Fibroblast of pulmonary artery (primary cell): ENCODE measurements around the gene GRB10.

ENCODE experiments used
- DNase-seq: peaks from one replicate; pipeline ENCODE4 v3.0.0-alpha.2; 2010; ENCODE audit warnings: low read depth
- H3K4me3 ChIP-seq: replicated peaks from 2 replicates; pipeline ENCODE4 v1.5.1; 2011; ENCODE audit warnings: low read depth, mild to moderate bottlenecking, control low read depth, low read length, moderate library complexity
- TF ChIP-seq, protein P1 (sequence below): IDR thresholded peaks from 2 replicates; pipeline ENCODE4 v1.5.1; 2011; ENCODE audit warnings: mild to moderate bottlenecking, control low read depth, low read length, inconsistent platforms; ENCODE audit errors: missing control alignments

GRB10 gene

DNA sequence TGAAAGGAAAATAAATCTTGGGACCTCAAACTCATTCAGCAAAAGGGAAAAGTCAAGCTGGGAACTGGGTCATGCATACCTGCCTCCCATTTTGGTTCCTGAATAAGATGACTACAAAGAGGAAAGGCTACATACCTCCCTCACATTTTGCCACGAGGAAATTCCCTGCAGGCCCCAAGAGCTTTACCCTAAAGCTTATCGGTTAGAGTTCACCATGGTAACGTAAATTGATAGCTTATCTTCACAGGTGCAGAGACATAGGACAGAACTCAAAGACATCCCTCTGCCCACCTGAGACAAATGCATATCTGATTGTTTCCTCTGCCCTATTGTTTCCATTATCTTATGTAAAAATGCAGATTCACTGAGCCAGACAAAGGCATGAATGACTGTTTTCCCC lies 31.5 kb upstream of the GRB10 start:
- no peak overlapping the region for H3K4me3 ChIP-seq
- TF ChIP-seq, protein P1, sequence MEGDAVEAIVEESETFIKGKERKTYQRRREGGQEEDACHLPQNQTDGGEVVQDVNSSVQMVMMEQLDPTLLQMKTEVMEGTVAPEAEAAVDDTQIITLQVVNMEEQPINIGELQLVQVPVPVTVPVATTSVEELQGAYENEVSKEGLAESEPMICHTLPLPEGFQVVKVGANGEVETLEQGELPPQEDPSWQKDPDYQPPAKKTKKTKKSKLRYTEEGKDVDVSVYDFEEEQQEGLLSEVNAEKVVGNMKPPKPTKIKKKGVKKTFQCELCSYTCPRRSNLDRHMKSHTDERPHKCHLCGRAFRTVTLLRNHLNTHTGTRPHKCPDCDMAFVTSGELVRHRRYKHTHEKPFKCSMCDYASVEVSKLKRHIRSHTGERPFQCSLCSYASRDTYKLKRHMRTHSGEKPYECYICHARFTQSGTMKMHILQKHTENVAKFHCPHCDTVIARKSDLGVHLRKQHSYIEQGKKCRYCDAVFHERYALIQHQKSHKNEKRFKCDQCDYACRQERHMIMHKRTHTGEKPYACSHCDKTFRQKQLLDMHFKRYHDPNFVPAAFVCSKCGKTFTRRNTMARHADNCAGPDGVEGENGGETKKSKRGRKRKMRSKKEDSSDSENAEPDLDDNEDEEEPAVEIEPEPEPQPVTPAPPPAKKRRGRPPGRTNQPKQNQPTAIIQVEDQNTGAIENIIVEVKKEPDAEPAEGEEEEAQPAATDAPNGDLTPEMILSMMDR, result no peak
- DNase-seq, result no peak

DNA sequence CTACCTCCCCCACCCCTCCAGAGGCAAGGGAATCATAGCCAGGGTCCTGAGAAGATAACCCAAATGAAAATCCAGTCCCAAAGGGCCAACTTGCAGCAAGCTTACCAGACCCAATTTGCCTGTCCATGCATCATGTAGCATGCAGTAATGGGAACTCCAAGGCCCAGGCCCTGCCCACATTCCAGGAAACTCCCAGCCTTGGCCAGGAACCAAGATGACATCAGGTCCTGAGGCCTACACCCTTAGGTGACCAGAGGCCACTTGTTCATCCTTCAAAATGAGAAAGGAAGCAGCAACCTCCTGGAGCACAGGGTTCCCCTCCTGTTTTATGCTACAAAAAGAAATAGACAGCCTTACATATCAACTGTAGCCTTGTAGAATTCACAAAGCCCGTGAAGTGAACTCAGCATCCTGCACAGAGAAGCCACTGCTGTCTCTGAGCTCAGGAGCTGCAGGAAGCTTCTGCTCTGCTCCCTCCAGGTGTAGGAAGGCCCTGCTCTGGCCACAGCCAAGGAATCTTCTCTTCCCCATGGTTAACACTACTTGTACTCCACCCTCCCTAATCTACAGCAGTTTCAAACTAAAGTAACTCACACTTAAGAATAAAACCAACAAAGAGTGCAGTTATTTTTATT lies 30.3 kb upstream of the GRB10 start:
- H3K4me3 ChIP-seq, result no peak overlapping the region
- TF ChIP-seq, protein P1, result no peak
- DNase-seq, result peak; percentile 86

DNA sequence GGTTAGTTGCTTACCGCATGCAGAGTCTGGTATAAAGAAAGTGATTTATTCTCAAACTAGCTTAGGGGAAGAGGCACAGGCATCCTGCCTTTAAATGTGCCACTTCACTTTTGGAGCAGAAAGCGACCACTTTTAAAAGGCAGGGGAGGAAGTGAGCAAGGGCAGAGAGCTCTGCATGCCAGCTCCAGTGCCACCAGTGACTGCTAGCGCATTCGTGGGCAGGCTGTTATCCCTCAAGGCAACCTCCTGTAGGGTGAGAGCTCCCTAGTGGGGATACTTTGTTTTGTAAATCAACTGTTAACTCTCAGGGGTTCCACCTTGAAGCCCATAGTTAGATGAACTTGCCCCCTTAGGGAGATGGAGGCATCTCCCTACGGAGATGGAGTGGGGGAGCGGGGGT lies 29.4 kb upstream of the GRB10 start:
- no peak overlapping the region for H3K4me3 ChIP-seq
- DNase-seq, result no peak
- TF ChIP-seq, protein P1, result no peak

DNA sequence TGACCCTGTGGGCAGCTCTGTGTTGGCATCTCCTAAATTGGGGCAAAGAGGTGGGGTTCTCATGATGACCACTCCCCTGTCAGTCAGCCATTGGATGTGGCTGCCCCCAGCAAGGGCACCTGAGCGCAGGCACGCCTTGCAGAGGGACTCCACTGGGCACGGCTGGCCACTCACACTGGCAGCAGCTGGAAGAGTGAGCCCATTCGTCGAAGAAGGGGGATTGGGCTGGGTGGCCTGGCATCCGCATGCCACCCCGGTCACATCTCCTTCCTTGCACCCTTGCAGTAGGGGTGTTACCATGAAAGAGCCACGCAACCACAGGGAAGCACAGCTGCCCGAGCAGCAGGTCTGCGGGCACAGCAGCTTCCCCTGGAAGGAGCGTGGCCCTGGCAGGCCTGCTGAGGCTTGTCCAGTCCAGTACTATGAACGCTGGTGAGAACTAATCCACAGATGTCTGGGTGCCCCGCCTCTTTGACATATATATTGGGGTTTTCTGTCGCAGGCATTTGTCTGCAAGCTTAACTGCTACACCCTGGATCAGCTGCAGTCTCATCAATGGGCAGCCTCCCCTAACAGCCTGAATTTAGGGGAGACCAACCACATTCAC lies 25.7 kb upstream of the GRB10 start:
- TF ChIP-seq, protein P1, result no peak
- no peak for DNase-seq
- H3K4me3 ChIP-seq, result no peak overlapping the region

DNA sequence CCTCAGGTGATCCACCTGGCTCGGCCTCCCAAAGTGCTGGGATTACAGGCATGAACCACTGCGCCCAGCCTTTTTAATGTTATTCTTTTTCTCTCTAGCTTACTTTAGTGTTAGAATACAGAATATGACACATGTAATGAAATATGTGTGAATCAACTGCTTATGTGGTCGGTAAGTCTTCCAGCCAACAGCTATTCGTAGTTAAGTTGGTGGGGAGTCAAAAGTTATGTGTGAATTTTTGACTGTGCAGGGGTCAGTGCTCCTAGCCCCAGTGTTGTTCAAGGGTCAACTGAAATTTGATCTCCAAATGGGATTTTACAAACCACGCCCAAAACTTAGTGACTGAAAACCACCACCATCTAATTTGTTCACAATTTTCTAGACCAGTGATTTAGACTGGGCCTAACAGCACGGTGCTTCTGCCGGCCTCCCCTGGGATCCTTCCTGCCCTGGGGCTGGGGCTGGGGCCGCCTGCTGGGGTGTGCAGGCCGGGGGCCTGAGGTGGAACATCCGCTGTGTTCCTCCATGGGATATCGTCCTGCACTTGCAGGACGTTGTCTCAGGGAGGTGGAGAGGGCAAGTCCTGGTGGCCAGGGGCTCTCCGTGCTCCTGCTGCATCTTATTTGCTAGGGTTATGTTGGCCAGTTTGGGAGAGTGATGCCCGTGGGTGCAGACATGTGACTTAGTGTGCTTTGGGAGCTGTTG lies 24.5 kb upstream of the GRB10 start:
- TF ChIP-seq, protein P1, result no peak
- DNase-seq, result no peak
- no peak overlapping the region for H3K4me3 ChIP-seq

DNA sequence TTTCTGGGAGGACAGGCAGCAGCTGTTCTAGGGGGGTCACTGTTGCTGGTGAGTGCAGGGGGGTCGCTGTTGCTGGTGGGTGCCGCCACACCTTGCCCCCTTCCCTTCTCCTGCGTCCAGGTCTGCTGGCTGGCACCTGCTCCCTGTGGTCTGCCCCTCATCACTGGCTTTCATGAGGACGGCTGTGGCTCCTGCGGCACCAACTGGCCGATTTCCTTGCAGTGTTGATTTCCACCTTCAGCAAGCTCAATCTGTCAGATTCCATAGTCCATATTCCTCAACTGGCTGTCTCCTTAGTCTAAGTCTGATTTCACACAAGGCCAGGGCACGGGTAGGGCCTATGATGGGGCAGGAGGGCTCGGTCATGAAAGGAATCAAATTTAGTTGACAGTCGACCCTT lies 23.4 kb upstream of the GRB10 start:
- H3K4me3 ChIP-seq, result no peak overlapping the region
- no peak for DNase-seq
- TF ChIP-seq, protein P1, result no peak
